H9 (cell line): Measurements from ENCODE around the gene TRPM3. TPM values are rescaled to one million over a fixed set of nuclear protein-coding genes. Genes with fewer than 3 reads are reported as not detected.

Source experiments
- DNase-seq: peaks from one replicate; pipeline ENCODE4 v3.0.0-alpha.2; 2017
- H2AFZ ChIP-seq: one replicate; pipeline ENCODE4 v1.6.1; 2013; ENCODE audit warnings: mild to moderate bottlenecking, low read length, control low read depth, moderate library complexity
- H2AK5ac ChIP-seq: 2 replicates; pipeline ENCODE4 v1.6.1; 2013; ENCODE audit warnings: low read length, control low read depth, mixed read lengths; ENCODE audit not compliant: insufficient read length
- H2BK120ac ChIP-seq: one replicate; pipeline ENCODE4 v1.6.1; 2013; ENCODE audit warnings: low read depth, mild to moderate bottlenecking, low read length, control low read depth, inconsistent platforms; ENCODE audit not compliant: poor library complexity, severe bottlenecking
- H2BK12ac ChIP-seq: 2 replicates; pipeline ENCODE4 v1.6.1; 2013; ENCODE audit warnings: low read length, control low read depth, mixed read lengths, low read depth; ENCODE audit not compliant: insufficient read length
- H2BK15ac ChIP-seq: 2 replicates; pipeline ENCODE4 v1.6.1; 2013; ENCODE audit warnings: low read depth, low read length, control low read depth
- H2BK20ac ChIP-seq: one replicate; pipeline ENCODE4 v1.6.1; 2013; ENCODE audit warnings: low read depth, mild to moderate bottlenecking, low read length, control low read depth, inconsistent platforms; ENCODE audit not compliant: poor library complexity, severe bottlenecking
- H2BK5ac ChIP-seq: 2 replicates; pipeline ENCODE4 v1.6.1; 2013; ENCODE audit warnings: low read length, control low read depth, mixed read lengths; ENCODE audit not compliant: insufficient read length
- H3K14ac ChIP-seq: 2 replicates; pipeline ENCODE4 v1.6.1; 2013; ENCODE audit warnings: low read length, control low read depth; ENCODE audit not compliant: insufficient read depth
- H3K18ac ChIP-seq: 2 replicates; pipeline ENCODE4 v1.6.1; 2013; ENCODE audit warnings: low read depth, mild to moderate bottlenecking, mixed read lengths, low read length, control low read depth; ENCODE audit not compliant: insufficient read length
- H3K23ac ChIP-seq: 2 replicates; pipeline ENCODE4 v1.6.1; 2013; ENCODE audit warnings: low read length, control low read depth, mixed read lengths, low read depth; ENCODE audit not compliant: insufficient read length
- H3K23me2 ChIP-seq: 2 replicates; pipeline ENCODE4 v1.6.1; 2013; ENCODE audit warnings: low read depth, mild to moderate bottlenecking, mixed read lengths, low read length, control low read depth; ENCODE audit not compliant: insufficient read length, poor library complexity, severe bottlenecking
- H3K27ac ChIP-seq: 2 replicates; pipeline ENCODE4 v1.5.1; 2013; ENCODE audit warnings: low read length, control low read depth, mixed read lengths, low read depth; ENCODE audit not compliant: insufficient read length
- H3K27me3 ChIP-seq: 2 replicates; pipeline ENCODE4 v1.6.1; 2013; ENCODE audit warnings: low read length, control low read depth, inconsistent platforms; ENCODE audit not compliant: insufficient read depth
- H3K4ac ChIP-seq: 2 replicates; pipeline ENCODE4 v1.6.1; 2013; ENCODE audit warnings: low read depth, mild to moderate bottlenecking, control low read depth, inconsistent platforms, low read length, moderate library complexity
- H3K4me1 ChIP-seq: 2 replicates; pipeline ENCODE4 v1.6.1; 2013; ENCODE audit warnings: low read length, control low read depth, inconsistent platforms; ENCODE audit not compliant: insufficient read depth
- H3K4me2 ChIP-seq: 2 replicates; pipeline ENCODE4 v1.6.1; 2013; ENCODE audit warnings: low read length, control low read depth, mixed read lengths; ENCODE audit not compliant: insufficient read length, insufficient read depth
- H3K56ac ChIP-seq: 2 replicates; pipeline ENCODE4 v1.6.1; 2013; ENCODE audit warnings: low read depth, mild to moderate bottlenecking, mixed read lengths, low read length, control low read depth; ENCODE audit not compliant: insufficient read length
- H3K79me1 ChIP-seq: 2 replicates; pipeline ENCODE4 v1.6.1; 2013; ENCODE audit warnings: low read depth, mild to moderate bottlenecking, moderate library complexity, low read length, control low read depth, inconsistent platforms; ENCODE audit not compliant: insufficient read depth, poor library complexity, severe bottlenecking
- H3K79me2 ChIP-seq: 2 replicates; pipeline ENCODE4 v1.6.1; 2013; ENCODE audit warnings: low read length, control low read depth, inconsistent platforms; ENCODE audit not compliant: insufficient read depth
- H3K9ac ChIP-seq: 2 replicates; pipeline ENCODE4 v1.6.1; 2013; ENCODE audit warnings: low read length, control low read depth, mixed read lengths; ENCODE audit not compliant: insufficient read length; ENCODE audit errors: extremely low read depth
- H3K9me3 ChIP-seq: one replicate; pipeline ENCODE4 v1.6.1; 2013; ENCODE audit warnings: low read depth, low read length, inconsistent platforms; ENCODE audit not compliant: control insufficient read depth
- H3T11ph ChIP-seq: one replicate; pipeline ENCODE4 v1.6.1; 2013; ENCODE audit warnings: mild to moderate bottlenecking, low read length, control low read depth, inconsistent platforms
- H4K20me1 ChIP-seq: one replicate; pipeline ENCODE4 v1.6.1; 2013; ENCODE audit not compliant: control insufficient read depth, insufficient read length, insufficient read depth
- H4K5ac ChIP-seq: 2 replicates; pipeline ENCODE4 v1.6.1; 2013; ENCODE audit warnings: low read depth, mild to moderate bottlenecking, mixed read lengths, low read length, control low read depth; ENCODE audit not compliant: insufficient read length
- H4K8ac ChIP-seq: replicated peaks from 2 replicates; pipeline ENCODE4 v1.6.1; 2013; ENCODE audit warnings: low read length, control low read depth, mixed read lengths, low read depth; ENCODE audit not compliant: insufficient read length
- H4K91ac ChIP-seq: 2 replicates; pipeline ENCODE4 v1.6.1; 2013; ENCODE audit warnings: low read depth, mild to moderate bottlenecking, moderate library complexity, mixed read lengths, low read length, control low read depth; ENCODE audit not compliant: insufficient read length
- H3K27ac Mint-ChIP-seq, 3 experiments: 2 replicates in 2 of 3; 3 replicates in 1 of 3; pipeline ENCODE4 v1.8.0; 2020 to 2021; ENCODE audit warnings: mixed read lengths in 3 of 3, mild to moderate bottlenecking in 1 of 3, moderate library complexity in 1 of 3
- H3K27me3 Mint-ChIP-seq: 2 replicates; pipeline ENCODE4 v1.8.0; 2021; ENCODE audit warnings: low read depth, mild to moderate bottlenecking, moderate library complexity, mixed read lengths
- H3K36me3 Mint-ChIP-seq, 3 experiments: 2 replicates in 2 of 3; 3 replicates in 1 of 3; pipeline ENCODE4 v1.8.0; 2020 to 2021; ENCODE audit warnings: low read depth in 3 of 3, mixed read lengths in 3 of 3; ENCODE audit not compliant: insufficient read depth in 1 of 3
- H3K4me1 Mint-ChIP-seq, 2 experiments: 2 replicates each; pipeline ENCODE4 v1.8.0; 2020; ENCODE audit warnings: mixed read lengths in 2 of 2
- H3K4me3 Mint-ChIP-seq, 2 experiments: 2 replicates in 1 of 2; 3 replicates in 1 of 2; pipeline ENCODE4 v1.8.0; 2020 to 2021; ENCODE audit warnings: mild to moderate bottlenecking in 2 of 2, mixed read lengths in 2 of 2, moderate library complexity in 1 of 2
- H3K9me3 Mint-ChIP-seq, 2 experiments: 2 replicates in 1 of 2; 3 replicates in 1 of 2; pipeline ENCODE4 v1.8.0; 2020; ENCODE audit warnings: mild to moderate bottlenecking in 2 of 2, mixed read lengths in 2 of 2, moderate library complexity in 1 of 2
- CTCF ChIP-seq: fragments of 200-600 bp; sonication (generic); conservative IDR thresholded peaks from 3 replicates; pipeline ENCODE4 v1.8.0; 2021; ENCODE audit warnings: antibody characterized with exemption, mild to moderate bottlenecking
- WGBS: extraction: QIAGEN DNeasy Blood & Tissue Kit; methylation state at CpG from one replicate; pipeline ENCODE4 v1.1.7; 2013; ENCODE audit warnings: missing lambda C conversion rate, low lambda C conversion rate, mixed read lengths; ENCODE audit not compliant: insufficient read length; ENCODE audit errors: extremely low coverage; 5-methylcytosine and 5-hydroxymethylcytosine counted together
- total RNA-seq: library from RNA; stranded (reverse); gene quantifications from 2 replicates; pipeline ENCODE4 v1.2.1, GENCODE V29; 2021

The TRPM3 gene
- total RNA-seq, 1 experiment from 2014 or later = 10.3 TPM

GRCh38 chr9:70537084-70537483 lies 584.3 kb downstream of the TRPM3 start:
- H3K4me2 ChIP-seq = no peak overlapping the region
- no peak for DNase-seq
- H2BK15ac ChIP-seq = no peak overlapping the region
- Mint-ChIP-seq H3K9me3 (no peaks in the 10 kb centered on the region), H3K4me3 (no peak overlapping the region), H3K27ac (no peak overlapping the region), H3K36me3 (no peaks in the 10 kb centered on the region), H3K27me3 (no peaks in the 10 kb centered on the region), H3K4me1 (peaks cover 15 to 20% of the 10 kb centered on the region in 2 experiments)
- H3K27ac ChIP-seq = no peak overlapping the region
- no peaks in the 10 kb centered on the region for H4K20me1 ChIP-seq
- H3K4ac ChIP-seq = no peak overlapping the region
- no peak overlapping the region for H2AFZ ChIP-seq
- no peak overlapping the region for H4K5ac ChIP-seq
- H3K4me1 ChIP-seq = peaks cover 3% of the 10 kb centered on the region; the same call in 1 of the 2 replicates
- no peaks in the 10 kb centered on the region for H3K9me3 ChIP-seq
- H3K56ac ChIP-seq = no peak overlapping the region
- H2BK12ac ChIP-seq = no peak overlapping the region
- no peak overlapping the region; the same call in 1 of the 2 replicates for H3K14ac ChIP-seq
- H3K27me3 ChIP-seq = no peaks in the 10 kb centered on the region
- no peaks in the 10 kb centered on the region for H3K79me2 ChIP-seq
- no peak overlapping the region for H3T11ph ChIP-seq
- H2AK5ac ChIP-seq = no peak overlapping the region
- H2BK120ac ChIP-seq = no peak overlapping the region
- H3K23ac ChIP-seq = no peak overlapping the region
- H4K91ac ChIP-seq = no peak overlapping the region
- WGBS = no CpG with 5 or more reads among the region's 21 CpGs
- no peak overlapping the region for H3K18ac ChIP-seq
- no peak overlapping the region for H4K8ac ChIP-seq
- no peaks in the 10 kb centered on the region for H3K79me1 ChIP-seq
- no peak overlapping the region for H3K9ac ChIP-seq
- no peak for TF ChIP-seq CTCF
- H2BK20ac ChIP-seq = no peak overlapping the region
- no peaks in the 10 kb centered on the region for H3K23me2 ChIP-seq
- no peak overlapping the region for H2BK5ac ChIP-seq
